ENCODE data around the gene PLEKHA4. TPM values are rescaled to one million over a fixed set of nuclear protein-coding genes. Genes with fewer than 3 reads are reported as not detected.

PLEKHA4 gene
- total and polyA plus RNA-seq, 9 of the 15 experiments (the other 6 are each of a cell fraction or from before 2014, with no cell fraction given): 0.07 to 30.8 (median 11.4) TPM

- TF ChIP-seq ZBTB40 (IDR thresholded peaks at IDR 0.05) (peak; percentile 53; the same call in 1 of the 2 replicates), ZBTB40 (CRISPR knock-in tag; IDR thresholded peaks at IDR 0.05) (no peak), ZNF3 (CRISPR knock-in tag; IDR thresholded peaks at IDR 0.05) (no peak), U2AF1 (optimal IDR thresholded peaks at IDR 0.05; ENCODE audit: low read depth, low read length) (no peak), NFYB (IDR thresholded peaks at IDR 0.05; ENCODE audit: extremely low read depth, insufficient read length) (no peak), BCOR (IDR thresholded peaks at IDR 0.05) (peak; percentile 91), ASH1L (IDR thresholded peaks at IDR 0.05; ENCODE audit: borderline replicate concordance, low read depth, partially characterized antibody) (peak; percentile 36), NFE2L1 (tag; IDR thresholded peaks at IDR 0.05; ENCODE audit: borderline replicate concordance, low read depth) (no peak), MIER1 (IDR thresholded peaks at IDR 0.05; ENCODE audit: low read depth) (peak; percentile 64; the same call in 1 of the 2 replicates), ZKSCAN8 (CRISPR knock-in tag; IDR thresholded peaks at IDR 0.05) (peak; percentile 25), FOXA1 (IDR thresholded peaks at IDR 0.05; ENCODE audit: borderline replicate concordance) (no peak), SMAD4 (CRISPR knock-in tag; conservative IDR thresholded peaks at IDR 0.05) (no peak), KLF16 (IDR thresholded peaks at IDR 0.05) (no peak), SRF (CRISPR knock-in tag; IDR thresholded peaks at IDR 0.05) (0 out of 4 replicates have a peak, but pooled peaks of 1 of the 2 experiments have one; percentile 23), KLF1 (tag; IDR thresholded peaks at IDR 0.05) (no peak)
- TF ChIP-seq, protein P1, sequence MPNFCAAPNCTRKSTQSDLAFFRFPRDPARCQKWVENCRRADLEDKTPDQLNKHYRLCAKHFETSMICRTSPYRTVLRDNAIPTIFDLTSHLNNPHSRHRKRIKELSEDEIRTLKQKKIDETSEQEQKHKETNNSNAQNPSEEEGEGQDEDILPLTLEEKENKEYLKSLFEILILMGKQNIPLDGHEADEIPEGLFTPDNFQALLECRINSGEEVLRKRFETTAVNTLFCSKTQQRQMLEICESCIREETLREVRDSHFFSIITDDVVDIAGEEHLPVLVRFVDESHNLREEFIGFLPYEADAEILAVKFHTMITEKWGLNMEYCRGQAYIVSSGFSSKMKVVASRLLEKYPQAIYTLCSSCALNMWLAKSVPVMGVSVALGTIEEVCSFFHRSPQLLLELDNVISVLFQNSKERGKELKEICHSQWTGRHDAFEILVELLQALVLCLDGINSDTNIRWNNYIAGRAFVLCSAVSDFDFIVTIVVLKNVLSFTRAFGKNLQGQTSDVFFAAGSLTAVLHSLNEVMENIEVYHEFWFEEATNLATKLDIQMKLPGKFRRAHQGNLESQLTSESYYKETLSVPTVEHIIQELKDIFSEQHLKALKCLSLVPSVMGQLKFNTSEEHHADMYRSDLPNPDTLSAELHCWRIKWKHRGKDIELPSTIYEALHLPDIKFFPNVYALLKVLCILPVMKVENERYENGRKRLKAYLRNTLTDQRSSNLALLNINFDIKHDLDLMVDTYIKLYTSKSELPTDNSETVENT (CRISPR knock-in tag; IDR thresholded peaks at IDR 0.05): no peak
- TF ChIP-seq, protein P2, sequence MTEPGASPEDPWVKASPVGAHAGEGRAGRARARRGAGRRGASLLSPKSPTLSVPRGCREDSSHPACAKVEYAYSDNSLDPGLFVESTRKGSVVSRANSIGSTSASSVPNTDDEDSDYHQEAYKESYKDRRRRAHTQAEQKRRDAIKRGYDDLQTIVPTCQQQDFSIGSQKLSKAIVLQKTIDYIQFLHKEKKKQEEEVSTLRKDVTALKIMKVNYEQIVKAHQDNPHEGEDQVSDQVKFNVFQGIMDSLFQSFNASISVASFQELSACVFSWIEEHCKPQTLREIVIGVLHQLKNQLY (CRISPR knock-in tag; conservative IDR thresholded peaks at IDR 0.05): no peak
Observed at GRCh38 chr19:48879025-48879637, 10.7 kb upstream of the PLEKHA4 start (continued).
